ACHN (cell line): ENCODE results near the gene GNB1L.

ENCODE experiments used
- DNase-seq: peaks from one replicate; pipeline ENCODE4 v3.0.0-alpha.2; 2015
- in situ Hi-C: cut with HindIII; loops from 2 replicates; pipeline ENCODE4 v1.10.0; 2017; ENCODE audit warnings: low sequenced_read_pairs, low pct_ligation_motif_present, low pct_unique_long_range_greater_than_20kb

Gene GNB1L

GRCh38 chr22:19879246-19879570, 24.5 kb upstream of the GNB1L start:
- DNase-seq: no peak
- in situ Hi-C loops: no loop called here

GRCh38 chr22:19878461-19879245, 24.0 kb upstream of the GNB1L start:
- in situ Hi-C loops: no loop called here
- no peak for DNase-seq

GRCh38 chr22:19877626-19878339, 23.1 kb upstream of the GNB1L start:
- in situ Hi-C loops: no loop called here
- DNase-seq: no peak

- in situ Hi-C loops: no loop called here
- no peak for DNase-seq
These were observed 22.4 kb upstream of the GNB1L start for GRCh38 chr22:19876941-19877625.

- no peak for DNase-seq
- in situ Hi-C loops: no loop called here
These were observed 21.8 kb upstream of the GNB1L start for GRCh38 chr22:19876314-19876940.

- no peak for DNase-seq
- in situ Hi-C loops: no loop called here
These were observed 21.0 kb upstream of the GNB1L start for GRCh38 chr22:19875531-19876313.

- in situ Hi-C loops: no loop called here
These were observed 20.4 kb upstream of the GNB1L start for GRCh38 chr22:19875061-19875530.

GRCh38 chr22:19874307-19875060, 19.8 kb upstream of the GNB1L start:
- in situ Hi-C loops: no loop called here
- DNase-seq: no peak

More at GRCh38 chr22:19875061-19875530, 20.4 kb upstream of the GNB1L start:
- DNase-seq: no peak

GRCh38 chr22:19873960-19874306, 19.3 kb upstream of the GNB1L start:
- DNase-seq: no peak
- in situ Hi-C loops: no loop called here

GRCh38 chr22:19873138-19873959, 18.7 kb upstream of the GNB1L start:
- in situ Hi-C loops: no loop called here
- DNase-seq: no peak

- DNase-seq: no peak
- in situ Hi-C loops: no loop called here
These were observed 18.1 kb upstream of the GNB1L start for GRCh38 chr22:19872779-19873137.

- in situ Hi-C loops: no loop called here
- no peak for DNase-seq
These were observed 17.4 kb upstream of the GNB1L start for GRCh38 chr22:19871845-19872778.

GRCh38 chr22:19871023-19871844, 16.6 kb upstream of the GNB1L start:
- DNase-seq: no peak
- in situ Hi-C loops: no loop called here

- in situ Hi-C loops: no loop called here
- no peak for DNase-seq
These were observed 15.7 kb upstream of the GNB1L start for GRCh38 chr22:19870153-19871022.
